HCT116 (cell line): Measurements from ENCODE around the gene POFUT2. TPM values are rescaled to one million over a fixed set of nuclear protein-coding genes. Genes with fewer than 3 reads are reported as not detected.

Experiments
- ATAC-seq: fragments of 200-7000 bp; cut with Tn5 transposase; 2 replicates; pipeline ENCODE4 v1.9.1; 2020; ENCODE audit warnings: mild to moderate bottlenecking, moderate library complexity
- BruUV-seq: library from RNA; stranded (reverse); fragments of 400-500 nt; replicated peaks from 2 replicates; lab custom pipeline; 2021; lab: Mats Ljungman, UMichigan
- CTCF ChIA-PET: fragments of 300-600 bp; sonication (Branson Sonifier 250); formaldehyde crosslinking; loops from one replicate; lab custom pipeline; 2021; ENCODE audit warnings: antibody characterized with exemption; lab: Charles Lee
- POLR2A ChIA-PET: fragments of 300-600, 350-600 bp; sonication (Branson Sonifier 250); formaldehyde crosslinking; loops from one replicate; lab custom pipeline; 2021; ENCODE audit warnings: antibody characterized with exemption; lab: Charles Lee
- RAD21 ChIA-PET, 2 experiments: fragments of 300-600 bp; sonication (Branson Sonifier 250); formaldehyde crosslinking; loops; one replicate each; lab custom pipeline; 2023; ENCODE audit warnings: low total read pairs in 2 of 2; ENCODE audit not compliant: uncharacterized antibody in 2 of 2, unreplicated experiment in 2 of 2, low non-redundant PET in 1 of 2; lab: Charles Lee
- DNase-seq: peaks from one replicate; pipeline ENCODE4 v3.0.0-alpha.2; 2010; ENCODE audit warnings: low read depth, low spot score
- H2AFZ ChIP-seq: fragments of 200-600 bp; shearing (Covaris generic), sonication (generic); 2 replicates; pipeline ENCODE4 v1.6.1; 2017; ENCODE audit warnings: low read depth, mixed run types, mixed read lengths, antibody characterized with exemption, low read length; ENCODE audit not compliant: poor library complexity, severe bottlenecking
- H3K27ac ChIP-seq: 2 replicates; pipeline ENCODE4 v1.5.1; 2012; ENCODE audit warnings: low read depth, low read length
- H3K27me3 ChIP-seq: fragments of 200-600 bp; sonication (generic); 2 replicates; pipeline ENCODE4 v1.6.1; 2016; ENCODE audit warnings: mixed run types, low read length, mixed read lengths; ENCODE audit not compliant: insufficient read depth
- H3K36me3 ChIP-seq, 2 experiments: fragments of 200-500 bp in 1 of 2; fragments of 200-600 bp in 1 of 2; sonication (Bioruptor generic) in 1 of 2; sonication (generic) in 1 of 2; 2 replicates each; pipeline versions ENCODE4 v1.5.1 to v1.6.1; 2014 to 2016; ENCODE audit warnings: low read length in 2 of 2, inconsistent platforms in 1 of 2, mixed read lengths in 1 of 2, mixed run types in 1 of 2; ENCODE audit not compliant: insufficient read depth in 2 of 2, control insufficient read depth in 1 of 2
- H3K4me1 ChIP-seq, 2 experiments: fragments of 200-600 bp in 1 of 2; sonication (generic) in 1 of 2; 2 replicates each; pipeline versions ENCODE4 v1.5.1 to v1.6.1; 2012 to 2017; ENCODE audit warnings: low read length in 2 of 2, inconsistent platforms in 1 of 2, mild to moderate bottlenecking in 1 of 2, mixed read lengths in 1 of 2, mixed run types in 1 of 2, moderate library complexity in 1 of 2; ENCODE audit not compliant: insufficient read depth in 2 of 2, control insufficient read depth in 1 of 2
- H3K4me2 ChIP-seq: fragments of 200-600 bp; sonication (generic); 2 replicates; pipeline ENCODE4 v1.6.1; 2017; ENCODE audit warnings: mixed run types, low read length, mixed read lengths
- H3K4me3 ChIP-seq, 2 experiments: fragments of 200-600 bp in 1 of 2; sonication (generic) in 1 of 2; replicated peaks in 1 of 2; 2 replicates each; pipeline ENCODE4 v1.5.1; 2011 to 2016; ENCODE audit warnings: low read length in 2 of 2, control low read depth in 1 of 2, low read depth in 1 of 2, mild to moderate bottlenecking in 1 of 2, mixed read lengths in 1 of 2, mixed run types in 1 of 2
- H3K79me2 ChIP-seq: fragments of 200-600 bp; sonication (generic); 2 replicates; pipeline ENCODE4 v1.6.1; 2017; ENCODE audit warnings: mild to moderate bottlenecking, mixed run types, low read length, moderate library complexity, mixed read lengths; ENCODE audit not compliant: insufficient read depth
- H3K9ac ChIP-seq: fragments of 200-600 bp; sonication (generic); 2 replicates; pipeline ENCODE4 v1.6.1; 2016; ENCODE audit warnings: low read length, mixed read lengths
- H3K9me2 ChIP-seq: fragments of 200-600 bp; sonication (generic), shearing (Covaris generic); 2 replicates; pipeline ENCODE4 v1.6.1; 2017; ENCODE audit warnings: mixed run types, mild to moderate bottlenecking, moderate library complexity; ENCODE audit not compliant: insufficient read depth
- H3K9me3 ChIP-seq, 2 experiments: fragments of 200-500 bp in 1 of 2; fragments of 200-600 bp in 1 of 2; sonication (Bioruptor generic) in 1 of 2; sonication (generic) in 1 of 2; 2 replicates each; pipeline ENCODE4 v1.6.1; 2014 to 2017; ENCODE audit warnings: low read length in 2 of 2, mixed read lengths in 2 of 2, inconsistent platforms in 1 of 2, low read depth in 1 of 2, mild to moderate bottlenecking in 1 of 2, mixed run types in 1 of 2, moderate library complexity in 1 of 2; ENCODE audit not compliant: control insufficient read depth in 1 of 2, insufficient read depth in 1 of 2
- H4K20me1 ChIP-seq: fragments of 200-600 bp; sonication (generic), shearing (Covaris generic); 2 replicates; pipeline ENCODE4 v1.6.1; 2017; ENCODE audit warnings: mixed run types, mild to moderate bottlenecking, moderate library complexity; ENCODE audit not compliant: insufficient read depth
- CBX3 ChIP-seq: IDR thresholded peaks from 2 replicates; pipeline ENCODE4 v1.6.1; 2012; ENCODE audit warnings: low read depth
- CEBPB ChIP-seq: IDR thresholded peaks from 2 replicates; pipeline ENCODE4 v1.6.1; 2012; ENCODE audit warnings: low read depth
- JUND ChIP-seq: IDR thresholded peaks from 2 replicates; pipeline ENCODE4 v1.6.1; 2012
- POLR2AphosphoS5 ChIP-seq: IDR thresholded peaks from 2 replicates; pipeline ENCODE4 v1.6.1; 2011; ENCODE audit warnings: mild to moderate bottlenecking, low read depth, low read length, moderate library complexity
- ZNF274 ChIP-seq: fragments of 200-500 bp; sonication (Bioruptor generic); IDR thresholded peaks from 2 replicates; pipeline ENCODE4 v1.6.1; 2014; ENCODE audit warnings: mild to moderate bottlenecking, low read depth, low read length, inconsistent platforms
- intact Hi-C: fragments of 100-400 bp; cut with micrococcal nuclease; formaldehyde crosslinking; loops from 2 replicates; pipeline ENCODE4 v1.10.0; 2022
- total RNA-seq: library from RNA; stranded (reverse); gene quantifications from one replicate; pipeline ENCODE4 v1.2.1, GENCODE V29; 2021; ENCODE audit not compliant: unreplicated experiment
- TF ChIP-seq, protein P1 (sequence below): IDR thresholded peaks from 2 replicates; pipeline ENCODE4 v1.6.1; 2012
- TF ChIP-seq, protein P2 (sequence below), 3 experiments: fragments of 200-600 bp in 1 of 3; sonication (generic) in 1 of 3; IDR thresholded peaks in 2 of 3; conservative IDR thresholded peaks in 1 of 3; 2 replicates each; pipeline ENCODE4 v1.5.1; 2012 to 2017; ENCODE audit warnings: low read depth in 2 of 3, low read length in 2 of 3, antibody characterized with exemption in 1 of 3, borderline replicate concordance in 1 of 3, control low read depth in 1 of 3, mild to moderate bottlenecking in 1 of 3, mixed read lengths in 1 of 3, mixed run types in 1 of 3, moderate library complexity in 1 of 3; ENCODE audit not compliant: insufficient read depth in 1 of 3

Gene POFUT2
- total RNA-seq, 1 experiment from 2014 or later, result 20.5 TPM

DNA sequence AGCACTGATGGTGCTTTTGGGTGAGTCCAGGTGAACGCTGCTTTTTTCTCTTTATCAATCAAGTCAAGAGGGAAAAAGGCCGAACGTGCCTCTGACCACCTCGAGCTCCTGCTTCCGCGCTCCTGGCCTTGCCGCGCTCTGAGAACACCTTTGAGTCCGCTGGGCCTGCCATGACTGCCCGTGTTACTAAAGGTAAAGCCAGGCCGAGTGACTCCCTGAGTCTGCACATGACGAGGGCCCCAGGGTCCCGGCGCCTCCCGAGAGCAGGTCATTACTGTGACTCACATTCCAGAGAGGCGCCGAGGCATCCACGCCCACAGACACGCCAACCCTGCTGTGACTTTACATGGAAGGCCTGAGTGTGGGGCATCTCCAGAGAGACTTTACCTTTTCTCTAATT lies 11.1 kb downstream of the POFUT2 start:
- Histone ChIP-seq H4K20me1 (no peaks in the 10 kb centered on the region), H2AFZ (no peak overlapping the region), H3K4me1 (no peaks in the 10 kb centered on the region), H3K4me2 (no peak overlapping the region), H3K36me3 (peaks cover 3 to 34% of the 10 kb centered on the region in 2 experiments), H3K4me3 (no peak overlapping the region), H3K27me3 (no peaks in the 10 kb centered on the region), H3K79me2 (peaks cover 23% of the 10 kb centered on the region), H3K9me2 (no peaks in the 10 kb centered on the region), H3K9ac (no peak overlapping the region), H3K9me3 (no peaks in the 10 kb centered on the region), H3K27ac (no peak overlapping the region)
- ChIA-PET CTCF (no interaction called here), POLR2A (no interaction called here), RAD21 (interaction anchor here in 1 of 2 experiments (0.5 kb wide), 1 partner anchor 11 kb away, joined by 5 read pairs; the partner anchor contains the start of gene POFUT2)
- no TSS peak for BruUV-seq
- DNase-seq (no peak), ATAC-seq (no peak)
- intact Hi-C loops, result no loop called here
- no peak for TF ChIP-seq CEBPB
- TF ChIP-seq ZNF274, result no peak
- TF ChIP-seq CBX3, result no peak
- TF ChIP-seq, protein P1, sequence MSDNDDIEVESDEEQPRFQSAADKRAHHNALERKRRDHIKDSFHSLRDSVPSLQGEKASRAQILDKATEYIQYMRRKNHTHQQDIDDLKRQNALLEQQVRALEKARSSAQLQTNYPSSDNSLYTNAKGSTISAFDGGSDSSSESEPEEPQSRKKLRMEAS, result no peak
- no peak for TF ChIP-seq JUND
- TF ChIP-seq, all 23 proteins: peak for 0

DNA sequence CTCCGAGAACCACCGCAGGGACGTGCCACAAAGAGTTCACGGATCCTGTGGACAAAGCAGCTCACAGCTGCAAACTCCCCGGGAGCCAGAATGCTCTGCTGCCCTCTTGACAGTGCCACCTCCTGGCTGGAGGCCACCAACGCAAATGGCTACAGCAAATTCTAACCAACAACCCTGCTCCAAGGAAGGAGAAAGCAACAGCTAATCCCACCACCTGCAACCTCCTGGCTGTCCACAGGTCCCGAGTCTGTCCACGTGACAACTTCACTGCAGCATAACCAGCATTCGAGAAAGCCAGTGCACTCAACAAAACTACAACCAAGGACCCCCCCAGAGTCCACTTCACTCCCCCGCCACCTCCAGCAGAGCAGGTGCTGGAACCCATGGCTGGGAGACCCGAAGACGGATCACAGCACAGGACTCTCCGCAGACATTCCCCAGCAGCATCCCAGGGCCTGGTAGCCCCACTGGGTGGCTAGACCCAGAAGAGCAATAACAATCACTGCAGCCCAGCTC lies 17.3 kb downstream of the POFUT2 start:
- no peaks in the 10 kb centered on the region for H3K27me3 ChIP-seq
- H3K4me1 ChIP-seq, result no peaks in the 10 kb centered on the region
- TF ChIP-seq, protein P2, sequence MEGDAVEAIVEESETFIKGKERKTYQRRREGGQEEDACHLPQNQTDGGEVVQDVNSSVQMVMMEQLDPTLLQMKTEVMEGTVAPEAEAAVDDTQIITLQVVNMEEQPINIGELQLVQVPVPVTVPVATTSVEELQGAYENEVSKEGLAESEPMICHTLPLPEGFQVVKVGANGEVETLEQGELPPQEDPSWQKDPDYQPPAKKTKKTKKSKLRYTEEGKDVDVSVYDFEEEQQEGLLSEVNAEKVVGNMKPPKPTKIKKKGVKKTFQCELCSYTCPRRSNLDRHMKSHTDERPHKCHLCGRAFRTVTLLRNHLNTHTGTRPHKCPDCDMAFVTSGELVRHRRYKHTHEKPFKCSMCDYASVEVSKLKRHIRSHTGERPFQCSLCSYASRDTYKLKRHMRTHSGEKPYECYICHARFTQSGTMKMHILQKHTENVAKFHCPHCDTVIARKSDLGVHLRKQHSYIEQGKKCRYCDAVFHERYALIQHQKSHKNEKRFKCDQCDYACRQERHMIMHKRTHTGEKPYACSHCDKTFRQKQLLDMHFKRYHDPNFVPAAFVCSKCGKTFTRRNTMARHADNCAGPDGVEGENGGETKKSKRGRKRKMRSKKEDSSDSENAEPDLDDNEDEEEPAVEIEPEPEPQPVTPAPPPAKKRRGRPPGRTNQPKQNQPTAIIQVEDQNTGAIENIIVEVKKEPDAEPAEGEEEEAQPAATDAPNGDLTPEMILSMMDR (IDR thresholded peaks at IDR 0.05 in 2 of 3, conservative IDR thresholded peaks at IDR 0.05 in 1 of 3; ENCODE audit: borderline replicate concordance in 1 of 3, insufficient read depth in 1 of 3, low read depth in 2 of 3, low read length in 2 of 3), result peak in 2 of 3 experiments; percentile 51 to 52; a peak in 4 of 6 replicates
- TF ChIP-seq POLR2AphosphoS5, result no peak
- DNase-seq (no peak), ATAC-seq (peak; percentile 73)
- ChIA-PET CTCF (interaction anchor here (2.4 to 2.5 kb wide), 2 partner anchors 130 to 132 kb away, joined by 9 to 13 read pairs; no protein-coding TSS in a partner anchor), RAD21 (interaction anchor here in 1 of 2 experiments (1.0 kb wide), 1 partner anchor 130 kb away, joined by 4 read pairs; no protein-coding TSS in a partner anchor), POLR2A (no interaction called here)
- H3K9ac ChIP-seq, result no peak overlapping the region
- H3K36me3 ChIP-seq, result peaks cover 18 to 37% of the 10 kb centered on the region in 2 experiments
- no peak overlapping the region for H3K27ac ChIP-seq
- H3K79me2 ChIP-seq, result peaks cover 24% of the 10 kb centered on the region
- H3K9me2 ChIP-seq, result no peaks in the 10 kb centered on the region
- intact Hi-C loops, result no loop called here
- no TSS peak for BruUV-seq
- H3K4me3 ChIP-seq, result no peak overlapping the region
- H2AFZ ChIP-seq, result no peak overlapping the region
- peaks cover 0 to 6% of the 10 kb centered on the region in 2 experiments; a peak in 1 of 4 replicates for H3K9me3 ChIP-seq
- no peaks in the 10 kb centered on the region for H4K20me1 ChIP-seq
- H3K4me2 ChIP-seq, result no peak overlapping the region
